ENCODE measurements around the gene ST3GAL2. TPM values are rescaled to one million over a fixed set of nuclear protein-coding genes. Genes with fewer than 3 reads are reported as not detected.

ST3GAL2 gene
- 10 to 100 TPM; 25.3 to 38.4 (median 30.6) TPM for polyA plus RNA-seq (ENCODE audit: insufficient read length in 4 of 4)

- DNase-seq (ENCODE audit: low read depth in 4 of 4, low spot score in 2 of 4), result peak in 3 of 4 donors; percentile 87 to 95 (median 93)
Observed at GRCh38 chr16:70438969-70439862, at the start of gene ST3GAL2. Gene ST3GAL2, minus strand, starts transcription at chr16:70439100. Its CDS starts 40,570 bp downstream, at chr16:70398530.

GRCh38 chr16:70484867-70485266 lies 46.0 kb upstream of the ST3GAL2 start:
- DNase-seq (ENCODE audit: low read depth in 4 of 4, low spot score in 2 of 4), result no peak

- no peak for DNase-seq (ENCODE audit: low read depth in 4 of 4, low spot score in 2 of 4)
Observed at GRCh38 chr16:70483426-70483825, 44.5 kb upstream of the ST3GAL2 start.

GRCh38 chr16:70482624-70483023 lies 43.7 kb upstream of the ST3GAL2 start:
- DNase-seq (ENCODE audit: low read depth in 4 of 4, low spot score in 2 of 4), result no peak

- DNase-seq (ENCODE audit: low read depth in 4 of 4, low spot score in 2 of 4), result no peak
Observed at GRCh38 chr16:70481929-70482536, 43.1 kb upstream of the ST3GAL2 start.

- DNase-seq (ENCODE audit: low read depth in 4 of 4, low spot score in 2 of 4), result no peak
Observed at GRCh38 chr16:70480127-70481105, 41.5 kb upstream of the ST3GAL2 start.

- DNase-seq (ENCODE audit: low read depth in 4 of 4, low spot score in 2 of 4), result no peak
Observed at GRCh38 chr16:70478912-70479341, 40.0 kb upstream of the ST3GAL2 start.

GRCh38 chr16:70478169-70478568 lies 39.3 kb upstream of the ST3GAL2 start:
- no peak for DNase-seq (ENCODE audit: low read depth in 4 of 4, low spot score in 2 of 4)

- DNase-seq (ENCODE audit: low read depth in 4 of 4, low spot score in 2 of 4), result no peak
Observed at GRCh38 chr16:70476272-70477020, 37.5 kb upstream of the ST3GAL2 start.

GRCh38 chr16:70475054-70475871 lies 36.4 kb upstream of the ST3GAL2 start:
- DNase-seq (ENCODE audit: low read depth in 4 of 4, low spot score in 2 of 4), result no peak

- no peak for DNase-seq (ENCODE audit: low read depth in 4 of 4, low spot score in 2 of 4)
Observed at GRCh38 chr16:70474320-70475053, 35.6 kb upstream of the ST3GAL2 start.

GRCh38 chr16:70473446-70474319 lies 34.8 kb upstream of the ST3GAL2 start:
- no peak for DNase-seq (ENCODE audit: low read depth in 4 of 4, low spot score in 2 of 4)

- no peak for DNase-seq (ENCODE audit: low read depth in 4 of 4, low spot score in 2 of 4)
Observed at GRCh38 chr16:70472786-70473433, 34.0 kb upstream of the ST3GAL2 start.

- DNase-seq (ENCODE audit: low read depth in 4 of 4, low spot score in 2 of 4), result no peak
Observed at GRCh38 chr16:70470927-70471341, 32.0 kb upstream of the ST3GAL2 start.

GRCh38 chr16:70470141-70470926 lies 31.4 kb upstream of the ST3GAL2 start:
- no peak for DNase-seq (ENCODE audit: low read depth in 4 of 4, low spot score in 2 of 4)
